ENCODE results near the gene PPP6R2. TPM values are rescaled to one million over a fixed set of nuclear protein-coding genes. Genes with fewer than 3 reads are reported as not detected.

The PPP6R2 gene
- total RNA-seq, 1 experiment from 2014 or later, result 61.3 TPM

DNA sequence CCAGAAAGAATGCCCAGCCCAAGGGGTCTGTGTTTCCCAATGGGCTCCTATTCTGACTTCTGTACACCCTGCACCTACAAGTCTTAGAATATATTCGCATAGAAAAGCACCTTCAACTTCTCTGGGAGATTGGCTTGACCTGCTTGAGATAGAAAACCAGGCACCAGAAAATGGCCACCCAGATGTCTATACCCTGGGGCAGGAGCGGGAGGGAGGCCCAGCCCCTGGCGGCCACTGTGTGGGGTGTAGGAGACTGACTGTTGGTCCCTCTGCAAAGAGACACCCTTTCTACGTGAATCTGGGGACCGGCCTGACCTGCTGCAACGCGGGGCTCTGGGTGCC is 24.8 kb upstream of the PPP6R2 start (continued):
- no peak for TF ChIP-seq ZNF274 (IDR thresholded peaks at IDR 0.05; ENCODE audit: low read depth, low read length)

- POLR2A ChIA-PET, result no interaction called here
- ATAC-seq (no peak), DNase-seq (ENCODE audit: low read depth, low spot score) (no peak)
- no peaks in the 10 kb centered on the region for H4K20me1 ChIP-seq (ENCODE audit: insufficient read depth)
- no peaks in the 10 kb centered on the region for H3K79me2 ChIP-seq (ENCODE audit: insufficient read depth, low read length)
- no peak overlapping the region for H2AFZ ChIP-seq (ENCODE audit: low read depth, low read length, poor library complexity, severe bottlenecking)
- no peak for TF ChIP-seq FOSL1 (IDR thresholded peaks at IDR 0.05; ENCODE audit: low read depth)
- TF ChIP-seq TCF7L2 (IDR thresholded peaks at IDR 0.05; ENCODE audit: borderline replicate concordance, extremely low read depth, insufficient read depth, insufficient read length), result no peak
- TF ChIP-seq RAD21 (IDR thresholded peaks at IDR 0.05; ENCODE audit: low read depth), result no peak
- TF ChIP-seq JUND (IDR thresholded peaks at IDR 0.05), result no peak
- TF ChIP-seq, protein P1, sequence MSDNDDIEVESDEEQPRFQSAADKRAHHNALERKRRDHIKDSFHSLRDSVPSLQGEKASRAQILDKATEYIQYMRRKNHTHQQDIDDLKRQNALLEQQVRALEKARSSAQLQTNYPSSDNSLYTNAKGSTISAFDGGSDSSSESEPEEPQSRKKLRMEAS (IDR thresholded peaks at IDR 0.05), result no peak
- TF ChIP-seq EZH2 (IDR thresholded peaks at IDR 0.05), result no peak
- no peak for TF ChIP-seq ELF1 (IDR thresholded peaks at IDR 0.05; ENCODE audit: borderline replicate concordance, low read depth)
- no peak for TF ChIP-seq POLR2AphosphoS5 (IDR thresholded peaks at IDR 0.05; ENCODE audit: low read depth, low read length)
- TF ChIP-seq POLR2A (IDR thresholded peaks at IDR 0.05; ENCODE audit: borderline replicate concordance, extremely low read depth, insufficient read depth, insufficient read length), result no peak
- TF ChIP-seq SIN3A (IDR thresholded peaks at IDR 0.05; ENCODE audit: low read depth), result no peak
- TF ChIP-seq CEBPB (IDR thresholded peaks at IDR 0.05; ENCODE audit: low read depth), result no peak
- no peak for TF ChIP-seq EZH2phosphoT487 (IDR thresholded peaks at IDR 0.05; ENCODE audit: borderline replicate concordance)
- TF ChIP-seq YY1 (IDR thresholded peaks at IDR 0.05; ENCODE audit: extremely low read depth, insufficient replicate concordance, low read depth, low read length), result no peak
- H3K9me2 ChIP-seq (ENCODE audit: insufficient read depth), result no peaks in the 10 kb centered on the region
- no peak overlapping the region for H3K27ac ChIP-seq (ENCODE audit: low read depth, low read length)
- H3K4me3 ChIP-seq (replicated peaks in 1 of 2; ENCODE audit: low read depth in 1 of 2, low read length in 2 of 2), result no peak overlapping the region
- no peaks in the 10 kb centered on the region for H3K27me3 ChIP-seq (ENCODE audit: insufficient read depth, low read length)
- no peak overlapping the region for H3K4me2 ChIP-seq (ENCODE audit: low read length)
- H3K9me3 ChIP-seq (ENCODE audit: control insufficient read depth in 1 of 2, insufficient read depth in 1 of 2, low read depth in 1 of 2, low read length in 2 of 2), result no peaks in the 10 kb centered on the region
- intact Hi-C loops (cut with micrococcal nuclease), result no loop called here
- RAD21 ChIA-PET (ENCODE audit: low non-redundant PET in 1 of 2, low total read pairs in 2 of 2, uncharacterized antibody in 2 of 2, unreplicated experiment in 2 of 2), result no interaction called here
- no peaks in the 10 kb centered on the region for H3K36me3 ChIP-seq (ENCODE audit: control insufficient read depth in 1 of 2, insufficient read depth in 2 of 2, low read length in 2 of 2)
- BruUV-seq (replicated peaks), result no TSS peak
- CTCF ChIA-PET, result no interaction called here
- H3K9ac ChIP-seq (ENCODE audit: low read length), result no peak overlapping the region
- peaks cover 9 to 26% of the 10 kb centered on the region in 2 experiments for H3K4me1 ChIP-seq (ENCODE audit: control insufficient read depth in 1 of 2, insufficient read depth in 2 of 2, low read length in 2 of 2)
These were observed 24.3 kb upstream of the PPP6R2 start for GRCh38 chr22:50318698-50319411.
